ENCODE measurements around the gene DLGAP1.

The DLGAP1 gene

DNA sequence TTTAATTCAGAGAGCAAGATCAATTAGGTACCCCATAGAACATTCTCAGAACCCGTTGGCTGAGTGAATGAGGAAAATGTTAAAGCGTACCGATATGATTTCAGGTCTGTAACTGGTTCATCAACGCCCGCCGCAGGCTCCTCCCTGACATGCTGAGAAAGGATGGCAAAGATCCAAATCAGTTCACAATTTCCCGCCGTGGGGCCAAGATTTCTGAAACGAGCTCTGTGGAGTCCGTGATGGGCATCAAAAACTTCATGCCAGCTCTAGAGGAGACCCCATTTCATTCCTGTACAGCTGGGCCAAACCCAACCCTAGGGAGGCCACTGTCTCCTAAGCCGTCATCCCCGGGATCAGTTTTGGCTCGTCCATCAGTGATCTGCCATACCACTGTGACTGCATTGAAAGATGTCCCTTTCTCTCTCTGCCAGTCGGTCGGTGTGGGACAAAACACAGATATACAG is 997.8 kb downstream of the DLGAP1 start:
- TF ChIP-seq CEBPB (IDR thresholded peaks at IDR 0.05) (no peak), EGR1 (IDR thresholded peaks at IDR 0.05) (no peak), FOXM1 (IDR thresholded peaks at IDR 0.05; ENCODE audit: borderline replicate concordance, low read depth) (no peak), TAF1 (IDR thresholded peaks at IDR 0.05; ENCODE audit: low read depth) (no peak)
- TF ChIP-seq, protein P1, sequence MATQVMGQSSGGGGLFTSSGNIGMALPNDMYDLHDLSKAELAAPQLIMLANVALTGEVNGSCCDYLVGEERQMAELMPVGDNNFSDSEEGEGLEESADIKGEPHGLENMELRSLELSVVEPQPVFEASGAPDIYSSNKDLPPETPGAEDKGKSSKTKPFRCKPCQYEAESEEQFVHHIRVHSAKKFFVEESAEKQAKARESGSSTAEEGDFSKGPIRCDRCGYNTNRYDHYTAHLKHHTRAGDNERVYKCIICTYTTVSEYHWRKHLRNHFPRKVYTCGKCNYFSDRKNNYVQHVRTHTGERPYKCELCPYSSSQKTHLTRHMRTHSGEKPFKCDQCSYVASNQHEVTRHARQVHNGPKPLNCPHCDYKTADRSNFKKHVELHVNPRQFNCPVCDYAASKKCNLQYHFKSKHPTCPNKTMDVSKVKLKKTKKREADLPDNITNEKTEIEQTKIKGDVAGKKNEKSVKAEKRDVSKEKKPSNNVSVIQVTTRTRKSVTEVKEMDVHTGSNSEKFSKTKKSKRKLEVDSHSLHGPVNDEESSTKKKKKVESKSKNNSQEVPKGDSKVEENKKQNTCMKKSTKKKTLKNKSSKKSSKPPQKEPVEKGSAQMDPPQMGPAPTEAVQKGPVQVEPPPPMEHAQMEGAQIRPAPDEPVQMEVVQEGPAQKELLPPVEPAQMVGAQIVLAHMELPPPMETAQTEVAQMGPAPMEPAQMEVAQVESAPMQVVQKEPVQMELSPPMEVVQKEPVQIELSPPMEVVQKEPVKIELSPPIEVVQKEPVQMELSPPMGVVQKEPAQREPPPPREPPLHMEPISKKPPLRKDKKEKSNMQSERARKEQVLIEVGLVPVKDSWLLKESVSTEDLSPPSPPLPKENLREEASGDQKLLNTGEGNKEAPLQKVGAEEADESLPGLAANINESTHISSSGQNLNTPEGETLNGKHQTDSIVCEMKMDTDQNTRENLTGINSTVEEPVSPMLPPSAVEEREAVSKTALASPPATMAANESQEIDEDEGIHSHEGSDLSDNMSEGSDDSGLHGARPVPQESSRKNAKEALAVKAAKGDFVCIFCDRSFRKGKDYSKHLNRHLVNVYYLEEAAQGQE (IDR thresholded peaks at IDR 0.05; ENCODE audit: low read depth), result no peak

- TF ChIP-seq CEBPB (IDR thresholded peaks at IDR 0.05), result no peak
- no peak for TF ChIP-seq TEAD4 (IDR thresholded peaks at IDR 0.05)
- TF ChIP-seq, protein P2, sequence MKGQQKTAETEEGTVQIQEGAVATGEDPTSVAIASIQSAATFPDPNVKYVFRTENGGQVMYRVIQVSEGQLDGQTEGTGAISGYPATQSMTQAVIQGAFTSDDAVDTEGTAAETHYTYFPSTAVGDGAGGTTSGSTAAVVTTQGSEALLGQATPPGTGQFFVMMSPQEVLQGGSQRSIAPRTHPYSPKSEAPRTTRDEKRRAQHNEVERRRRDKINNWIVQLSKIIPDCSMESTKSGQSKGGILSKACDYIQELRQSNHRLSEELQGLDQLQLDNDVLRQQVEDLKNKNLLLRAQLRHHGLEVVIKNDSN (IDR thresholded peaks at IDR 0.05), result no peak
- TF ChIP-seq RAD21 (IDR thresholded peaks at IDR 0.05; ENCODE audit: low read depth), result no peak
- TF ChIP-seq EP300 (IDR thresholded peaks at IDR 0.05; ENCODE audit: borderline replicate concordance), result no peak
- TF ChIP-seq YY1 (IDR thresholded peaks at IDR 0.05; ENCODE audit: low read depth), result no peak
- TF ChIP-seq EGR1 (IDR thresholded peaks at IDR 0.05), result no peak
- no peak for TF ChIP-seq TAF1 (IDR thresholded peaks at IDR 0.05; ENCODE audit: low read depth)
- TF ChIP-seq FOXM1 (IDR thresholded peaks at IDR 0.05; ENCODE audit: borderline replicate concordance, low read depth), result no peak
- TF ChIP-seq, protein P1 (IDR thresholded peaks at IDR 0.05; ENCODE audit: low read depth), result no peak
- TF ChIP-seq ZBTB7A (IDR thresholded peaks at IDR 0.05; ENCODE audit: low read depth), result no peak
- no peak for TF ChIP-seq TCF12 (IDR thresholded peaks at IDR 0.05; ENCODE audit: low read depth)
- TF ChIP-seq, protein P3, sequence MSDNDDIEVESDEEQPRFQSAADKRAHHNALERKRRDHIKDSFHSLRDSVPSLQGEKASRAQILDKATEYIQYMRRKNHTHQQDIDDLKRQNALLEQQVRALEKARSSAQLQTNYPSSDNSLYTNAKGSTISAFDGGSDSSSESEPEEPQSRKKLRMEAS (IDR thresholded peaks at IDR 0.05), result no peak
- TF ChIP-seq NFIC (IDR thresholded peaks at IDR 0.05), result no peak
- no peak for TF ChIP-seq CREB1 (IDR thresholded peaks at IDR 0.05; ENCODE audit: low read depth)
These were observed 998.4 kb downstream of the DLGAP1 start for GRCh38 chr18:3456686-3457069.

- TF ChIP-seq TEAD4 (IDR thresholded peaks at IDR 0.05), result no peak
- no peak for TF ChIP-seq RAD21 (IDR thresholded peaks at IDR 0.05; ENCODE audit: low read depth)
- TF ChIP-seq YY1 (IDR thresholded peaks at IDR 0.05; ENCODE audit: low read depth), result no peak
- TF ChIP-seq, protein P3 (IDR thresholded peaks at IDR 0.05), result no peak
- no peak for TF ChIP-seq CEBPB (IDR thresholded peaks at IDR 0.05)
- TF ChIP-seq NFIC (IDR thresholded peaks at IDR 0.05), result no peak
- TF ChIP-seq, protein P1 (IDR thresholded peaks at IDR 0.05; ENCODE audit: low read depth), result no peak
- TF ChIP-seq EGR1 (IDR thresholded peaks at IDR 0.05), result no peak
- TF ChIP-seq CREB1 (IDR thresholded peaks at IDR 0.05; ENCODE audit: low read depth), result no peak
- TF ChIP-seq TAF1 (IDR thresholded peaks at IDR 0.05; ENCODE audit: low read depth), result no peak
- TF ChIP-seq TCF12 (IDR thresholded peaks at IDR 0.05; ENCODE audit: low read depth), result no peak
- TF ChIP-seq ZBTB7A (IDR thresholded peaks at IDR 0.05; ENCODE audit: low read depth), result no peak
- TF ChIP-seq EP300 (IDR thresholded peaks at IDR 0.05; ENCODE audit: borderline replicate concordance), result no peak
- TF ChIP-seq, protein P2 (IDR thresholded peaks at IDR 0.05), result no peak
- TF ChIP-seq FOXM1 (IDR thresholded peaks at IDR 0.05; ENCODE audit: borderline replicate concordance, low read depth), result no peak
These were observed 999.0 kb downstream of the DLGAP1 start for GRCh38 chr18:3455907-3456685.

DNA sequence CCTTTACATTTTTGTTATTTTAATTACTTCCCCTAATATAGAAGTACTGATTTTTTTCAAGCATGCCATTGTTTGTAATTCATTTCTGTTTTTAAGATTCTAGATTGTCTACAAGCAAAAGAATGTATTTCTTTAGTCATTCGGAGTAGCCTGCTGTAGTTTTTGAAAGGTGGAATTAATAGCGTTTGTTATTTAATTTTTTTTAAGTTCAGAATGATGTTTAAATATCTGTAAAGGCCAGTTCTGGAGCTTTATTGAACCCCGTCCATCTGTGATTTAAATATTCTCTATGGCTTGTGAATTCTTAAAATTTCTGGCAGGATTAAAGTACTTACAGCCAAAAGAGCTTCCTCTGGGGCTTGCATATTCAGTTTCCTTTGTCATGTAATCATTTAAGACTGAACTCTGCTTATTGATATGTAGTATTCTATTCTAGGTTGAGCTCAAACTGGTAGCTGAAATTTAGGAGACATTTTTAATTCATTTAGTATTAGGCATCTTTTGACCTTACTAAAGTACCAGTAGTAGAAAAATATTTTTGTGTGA is 999.9 kb downstream of the DLGAP1 start:
- TF ChIP-seq FOXM1 (IDR thresholded peaks at IDR 0.05; ENCODE audit: borderline replicate concordance, low read depth) (no peak), TAF1 (IDR thresholded peaks at IDR 0.05; ENCODE audit: low read depth) (no peak), EGR1 (IDR thresholded peaks at IDR 0.05) (no peak)
- TF ChIP-seq, protein P1 (IDR thresholded peaks at IDR 0.05; ENCODE audit: low read depth), result no peak

Data from Ishikawa (cell line).